ENCODE data around the gene NTMT1.

Gene NTMT1

DNA sequence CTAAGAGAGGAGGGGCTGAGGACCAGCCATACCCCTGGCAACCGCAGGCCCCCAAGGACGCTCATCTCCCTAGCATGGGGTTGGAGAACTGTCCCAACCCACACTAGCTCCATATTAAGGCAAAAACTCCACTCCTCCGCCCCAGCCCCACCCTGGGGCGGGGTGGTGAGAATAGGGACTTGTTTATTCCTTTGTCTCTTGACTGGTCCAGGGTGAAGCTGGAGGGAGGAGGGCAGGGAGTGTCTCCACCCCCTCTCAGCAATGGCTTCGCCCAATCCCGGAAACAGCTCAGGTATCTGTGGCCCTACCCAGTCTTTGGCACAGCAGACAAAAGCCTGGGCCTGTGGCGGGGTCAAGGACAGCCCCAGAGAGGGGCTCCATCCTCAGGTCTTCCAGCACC, 56.4 kb downstream of the NTMT1 start:
- no peak for DNase-seq

- DNase-seq: no peak
Observed at GRCh38 chr9:129685220-129685932, 59.4 kb downstream of the NTMT1 start.

Measured in T1000 (cell line).